Muscle of leg (tissue), 11 donors: Measurements from ENCODE around the gene CYP11A1. TPM values are rescaled to one million over a fixed set of nuclear protein-coding genes. Genes with fewer than 3 reads are reported as not detected.

Experiments
- DNase-seq: peaks from one replicate; pipeline ENCODE4 v3.0.0; 2013
- H3K27ac ChIP-seq: one replicate; pipeline ENCODE4 v1.5.1; 2013; ENCODE audit warnings: mild to moderate bottlenecking, low read length, control low read depth
- H3K27me3 ChIP-seq: one replicate; pipeline ENCODE4 v1.6.1; 2013; ENCODE audit warnings: low read length; ENCODE audit not compliant: control insufficient read depth, insufficient read depth
- H3K36me3 ChIP-seq: one replicate; pipeline ENCODE4 v1.6.1; 2013; ENCODE audit warnings: low read length; ENCODE audit not compliant: control insufficient read depth, insufficient read depth
- H3K4me1 ChIP-seq: one replicate; pipeline ENCODE4 v1.6.1; 2013; ENCODE audit warnings: low read length; ENCODE audit not compliant: control insufficient read depth, insufficient read depth
- H3K4me3 ChIP-seq: one replicate; pipeline ENCODE4 v1.5.1; 2013; ENCODE audit warnings: low read length, control low read depth
- H3K9me3 ChIP-seq: replicated peaks from 2 replicates; pipeline ENCODE4 v1.6.1; 2013; ENCODE audit warnings: low read depth, low read length; ENCODE audit not compliant: control insufficient read depth
- WGBS: methylation state at CpG from one replicate; pipeline ENCODE4 v1.1.5; 2013; ENCODE audit warnings: missing lambda C conversion rate; ENCODE audit not compliant: insufficient coverage; 5-methylcytosine and 5-hydroxymethylcytosine counted together
- polyA plus RNA-seq, 8 donors: library from polyadenylated mRNA; unstranded; fragments of 120-200 nt; gene quantifications; one replicate each; pipeline versions ENCODE4 v1.2.1 to v1.2.3, GENCODE V29; 2013; ENCODE audit warnings: inconsistent platforms in 1 of 8, low replicate concordance in 1 of 8; ENCODE audit not compliant: insufficient read length in 8 of 8, insufficient read depth in 1 of 8
- total RNA-seq: library from RNA; stranded (reverse); fragments of 120-200 nt; gene quantifications from one replicate; pipeline ENCODE4 v1.2.4, GENCODE V29; 2013

Gene CYP11A1
- total and polyA plus RNA-seq, 9 donors = 1.2 to 3.6 (median 2.4) TPM

DNA sequence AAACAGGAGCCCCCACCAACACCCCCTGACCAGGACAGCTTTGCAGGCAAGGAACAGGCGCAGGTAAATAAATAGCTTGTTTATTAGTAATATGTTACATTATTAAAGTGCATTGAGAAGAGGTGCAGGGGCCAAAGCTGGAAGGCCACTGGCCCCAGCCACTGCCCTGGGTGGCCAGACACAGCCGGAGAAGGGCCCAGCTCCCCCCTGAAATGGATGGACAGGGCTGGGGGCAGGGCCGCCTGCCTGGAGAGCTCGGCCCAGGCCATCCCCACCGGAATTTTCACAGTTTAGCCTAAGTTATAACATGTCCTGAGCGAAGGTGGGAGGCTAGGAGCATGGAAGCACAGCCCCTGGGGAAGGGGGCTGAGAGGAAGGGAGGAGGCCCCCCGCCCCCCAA is 41.8 kb upstream of the CYP11A1 start:
- DNase-seq = no peak
- peaks cover 11% of the 10 kb centered on the region for H3K27me3 ChIP-seq
- H3K4me1 ChIP-seq = peaks cover 31% of the 10 kb centered on the region
- 29% methylated on average over 1 of the region's 7 CpGs for WGBS
- no peak overlapping the region for H3K27ac ChIP-seq
- H3K36me3 ChIP-seq = peaks cover 12% of the 10 kb centered on the region
- H3K9me3 ChIP-seq = no peaks in the 10 kb centered on the region
- H3K4me3 ChIP-seq = no peak overlapping the region

DNA sequence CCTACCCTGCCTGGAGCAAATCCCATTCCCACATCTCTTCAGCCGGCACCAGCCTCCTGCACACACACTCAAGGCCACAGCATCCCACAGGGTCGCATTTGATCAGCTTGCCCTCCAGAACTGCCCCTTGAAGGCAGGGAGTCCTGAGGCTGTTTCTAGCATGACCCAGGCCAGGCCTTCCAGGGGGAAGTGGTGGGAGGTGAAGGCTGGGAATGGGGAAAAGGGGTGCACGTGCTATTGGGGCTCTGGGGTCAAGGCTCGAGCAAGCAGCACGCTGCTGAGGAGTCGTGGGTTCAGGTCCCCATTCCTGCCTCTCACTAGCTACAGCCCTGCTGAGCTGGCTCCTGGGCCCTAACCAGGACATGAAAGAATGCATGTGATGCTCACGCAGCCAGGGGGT is 41.4 kb upstream of the CYP11A1 start:
- H3K4me1 ChIP-seq = peaks cover 35% of the 10 kb centered on the region
- H3K4me3 ChIP-seq = no peak overlapping the region
- H3K27me3 ChIP-seq = peaks cover 13% of the 10 kb centered on the region
- 40% methylated on average over 1 of the region's 7 CpGs for WGBS
- no peaks in the 10 kb centered on the region for H3K9me3 ChIP-seq
- DNase-seq = no peak
- no peak overlapping the region for H3K27ac ChIP-seq
- peaks cover 12% of the 10 kb centered on the region for H3K36me3 ChIP-seq

DNA sequence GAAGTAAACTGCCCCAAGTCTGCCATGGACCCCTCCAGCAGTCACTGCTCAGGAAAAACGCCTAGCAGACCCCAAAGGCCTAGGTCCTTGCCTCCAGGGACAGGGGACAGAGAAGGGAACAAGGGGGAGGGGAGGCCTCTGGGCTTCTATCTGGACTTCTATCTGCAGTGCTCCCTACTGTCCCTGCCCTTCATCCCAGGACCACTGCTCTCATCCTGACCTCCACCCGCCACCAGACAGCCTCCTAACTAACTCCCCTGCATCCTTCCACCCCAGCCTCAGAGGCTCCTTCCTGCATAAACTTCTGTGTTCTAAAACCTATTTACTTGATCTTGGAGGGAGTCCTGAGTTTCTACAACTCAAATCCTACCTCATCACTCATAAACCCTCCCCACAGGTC is 40.9 kb upstream of the CYP11A1 start:
- Histone ChIP-seq H3K27me3 (peaks cover 13% of the 10 kb centered on the region), H3K4me3 (no peak overlapping the region), H3K4me1 (peaks cover 38% of the 10 kb centered on the region), H3K36me3 (peaks cover 12% of the 10 kb centered on the region), H3K9me3 (no peaks in the 10 kb centered on the region), H3K27ac (no peak overlapping the region)
- DNase-seq = no peak
- 89% methylated on average over 1 of the region's 2 CpGs for WGBS

DNA sequence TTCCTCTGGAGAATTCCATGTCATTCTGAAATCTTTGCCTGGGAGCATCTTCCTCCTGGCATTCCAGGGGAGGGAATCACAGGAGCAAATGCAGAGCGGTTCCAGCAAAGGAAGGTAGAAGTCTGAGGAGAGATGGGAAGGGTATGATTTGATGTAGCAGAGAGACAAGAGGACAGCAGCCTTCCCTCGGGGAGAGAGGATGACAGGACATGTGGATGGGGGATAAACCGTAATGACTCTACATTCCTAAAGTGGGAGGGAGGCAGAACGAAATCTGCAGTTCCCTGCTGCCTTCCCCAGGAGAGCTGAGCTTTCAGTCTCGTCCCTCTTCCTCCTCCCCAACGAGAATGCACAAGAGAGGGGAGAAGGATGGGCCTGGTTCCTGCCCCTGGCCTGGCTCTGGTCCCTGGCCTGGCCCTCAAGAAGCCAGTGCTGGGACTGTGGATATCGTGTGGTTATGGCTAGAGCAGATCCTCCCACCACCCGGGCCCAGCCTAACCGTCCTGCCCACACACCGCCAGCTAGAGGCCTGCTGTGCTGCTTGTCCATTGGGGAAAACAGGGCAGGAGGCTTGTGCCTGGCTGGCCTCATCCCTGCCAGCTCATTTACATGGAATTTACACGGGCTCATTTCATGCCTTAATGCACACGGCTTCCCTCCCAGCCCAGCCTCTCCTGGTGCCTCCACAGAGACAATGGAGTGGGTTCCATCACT is 39.7 kb upstream of the CYP11A1 start:
- DNase-seq = no peak
- WGBS = 12% methylated on average over 5 of the region's 12 CpGs

DNA sequence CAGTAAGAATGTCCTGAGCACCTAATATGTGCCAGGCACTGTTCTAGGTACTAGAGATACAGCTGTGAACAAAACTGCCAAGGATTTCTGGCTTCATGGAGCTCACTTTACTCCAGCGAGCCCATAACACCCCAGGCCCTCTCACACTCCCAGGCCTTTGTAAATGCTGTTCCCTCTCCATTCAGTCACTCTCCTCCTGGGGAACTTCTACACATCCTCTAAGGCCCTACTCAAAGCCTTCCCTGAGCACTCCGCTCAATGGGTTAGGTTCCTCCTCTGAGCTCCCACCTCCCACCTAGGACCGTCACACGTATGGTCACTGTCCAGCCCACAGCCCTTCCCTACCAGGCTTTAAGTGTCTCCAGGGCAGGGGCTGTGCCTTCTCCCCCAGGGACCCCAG is 39.1 kb upstream of the CYP11A1 start:
- no peak for DNase-seq
- WGBS = 85% methylated on average over 2 of the region's 4 CpGs
- Histone ChIP-seq H3K27me3 (peaks cover 13% of the 10 kb centered on the region), H3K36me3 (peaks cover 12% of the 10 kb centered on the region), H3K9me3 (no peaks in the 10 kb centered on the region), H3K27ac (no peak overlapping the region), H3K4me3 (no peak overlapping the region), H3K4me1 (peaks cover 53% of the 10 kb centered on the region)

More for the DNA sequence above, 39.7 kb upstream of the CYP11A1 start:
- H3K27me3 ChIP-seq = peaks cover 13% of the 10 kb centered on the region
- H3K4me3 ChIP-seq = no peak overlapping the region
- H3K36me3 ChIP-seq = peaks cover 12% of the 10 kb centered on the region
- H3K9me3 ChIP-seq = no peaks in the 10 kb centered on the region
- no peak overlapping the region for H3K27ac ChIP-seq
- peaks cover 50% of the 10 kb centered on the region for H3K4me1 ChIP-seq

DNA sequence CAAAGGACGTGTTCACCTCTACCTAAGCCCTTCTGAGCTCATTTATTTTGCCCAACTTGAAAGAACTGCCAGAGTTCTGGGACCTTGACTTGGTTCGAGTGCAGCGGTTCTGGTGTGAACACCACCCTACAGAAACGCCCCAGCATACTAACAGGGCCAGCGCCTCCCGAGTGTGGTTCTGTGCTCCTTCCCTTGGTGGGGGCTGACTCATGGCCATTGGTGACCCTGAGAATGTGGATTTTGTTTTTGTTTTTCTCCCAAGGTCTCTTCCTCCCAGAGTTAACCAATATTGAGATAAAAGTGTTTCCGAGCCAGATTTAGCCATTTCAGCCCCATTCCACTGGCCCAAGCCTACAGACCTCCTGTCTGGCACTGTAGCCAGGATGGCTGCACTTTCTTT is 38.4 kb upstream of the CYP11A1 start:
- H3K27me3 ChIP-seq = peaks cover 15% of the 10 kb centered on the region
- 85% methylated on average over 3 of the region's 7 CpGs for WGBS
- no peak for DNase-seq
- H3K4me1 ChIP-seq = peaks cover 58% of the 10 kb centered on the region
- no peak overlapping the region for H3K4me3 ChIP-seq
- H3K36me3 ChIP-seq = peaks cover 5% of the 10 kb centered on the region
- no peak overlapping the region for H3K27ac ChIP-seq
- no peaks in the 10 kb centered on the region for H3K9me3 ChIP-seq

DNA sequence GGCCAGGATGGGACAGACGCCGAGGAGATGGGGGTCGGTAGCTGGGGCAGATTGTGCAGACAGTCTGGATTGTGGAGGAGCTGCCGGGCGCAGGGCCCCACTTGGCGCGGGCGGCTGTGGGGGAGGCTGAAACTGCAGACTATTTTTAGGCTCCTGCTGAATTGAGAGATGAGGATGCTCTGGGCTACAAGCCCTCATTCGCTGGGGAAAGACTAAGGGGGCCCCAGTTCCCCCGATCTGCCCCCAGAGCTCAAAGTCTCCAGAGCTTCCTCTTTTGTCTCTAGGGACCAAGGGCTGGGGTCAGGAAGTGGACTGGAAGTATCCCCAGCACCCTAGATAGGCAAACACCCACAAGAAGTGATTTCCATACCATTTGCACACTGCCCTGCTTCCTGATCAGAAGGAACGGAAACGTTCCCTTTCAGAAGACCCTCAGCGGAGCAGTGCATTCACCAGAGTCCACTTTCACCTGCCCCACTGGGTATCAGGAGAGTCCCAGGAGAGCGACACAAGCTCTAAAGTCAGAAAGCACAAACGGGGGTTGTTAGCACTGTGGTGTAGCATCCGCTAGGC is 36.6 kb upstream of the CYP11A1 start:
- H3K27ac ChIP-seq = peak overlapping the region; percentile 24
- WGBS = 17% methylated on average over 11 of the region's 16 CpGs
- DNase-seq = peak; percentile 71
- no peaks in the 10 kb centered on the region for H3K9me3 ChIP-seq
- H3K4me1 ChIP-seq = peaks cover 57% of the 10 kb centered on the region
- peaks cover 15% of the 10 kb centered on the region for H3K27me3 ChIP-seq
- no peak overlapping the region for H3K4me3 ChIP-seq
- no peaks in the 10 kb centered on the region for H3K36me3 ChIP-seq

DNA sequence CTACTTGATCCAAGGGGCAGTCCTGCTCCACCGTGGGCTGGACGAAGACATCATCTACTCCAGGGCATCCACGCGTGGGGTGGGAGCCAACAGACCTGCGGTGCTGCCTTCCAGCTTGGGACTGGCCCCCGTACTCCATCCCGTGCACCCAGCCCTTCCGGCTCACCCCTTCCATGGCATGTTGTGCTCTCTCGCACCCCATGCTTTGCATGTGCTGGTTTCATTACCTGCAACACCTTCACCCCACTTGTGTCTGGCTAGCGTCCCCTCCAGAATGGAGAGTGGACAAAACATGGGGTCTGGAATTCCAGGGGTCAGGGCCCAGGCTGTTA is 36.1 kb upstream of the CYP11A1 start:
- Histone ChIP-seq H3K27ac (peak overlapping the region; percentile 24), H3K4me1 (peaks cover 55% of the 10 kb centered on the region), H3K9me3 (no peaks in the 10 kb centered on the region), H3K4me3 (no peak overlapping the region), H3K36me3 (no peaks in the 10 kb centered on the region), H3K27me3 (peaks cover 15% of the 10 kb centered on the region)
- 59% methylated on average over 8 of the region's 10 CpGs for WGBS
- no peak for DNase-seq

DNA sequence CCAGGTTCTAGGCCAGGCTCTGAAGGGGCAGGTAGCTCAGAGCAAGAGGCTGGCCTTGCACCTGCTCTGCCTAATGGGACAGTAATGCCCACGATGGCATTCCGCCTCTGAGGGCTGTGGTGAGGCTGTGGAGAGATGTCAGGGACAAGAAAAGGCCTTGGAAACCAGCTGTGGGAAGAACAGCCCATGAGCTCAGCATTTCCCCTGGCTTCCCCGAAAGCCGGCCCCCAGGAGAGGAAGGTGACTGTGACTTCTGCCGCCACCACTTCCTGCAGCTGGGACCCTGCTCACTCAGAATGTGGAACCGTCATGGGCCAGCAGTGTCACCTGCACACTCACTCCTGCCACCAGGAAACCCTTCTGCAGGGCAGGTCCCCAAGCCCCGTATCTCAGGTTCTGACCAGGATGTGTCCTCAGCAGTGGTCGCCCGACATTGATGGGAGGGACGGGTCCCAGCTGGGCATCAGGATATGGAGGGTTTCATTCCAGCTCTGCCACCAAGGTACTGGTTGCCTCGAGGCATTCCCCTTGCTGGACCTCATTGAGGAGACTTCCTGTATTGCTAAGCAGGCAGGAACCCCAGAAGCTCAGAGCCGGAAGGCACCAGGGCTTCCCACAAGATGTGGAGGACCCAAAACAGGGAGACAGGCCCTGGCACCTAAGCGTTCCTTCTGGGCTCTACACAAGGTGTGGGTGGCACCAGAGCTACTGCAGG is 35.6 kb upstream of the CYP11A1 start:
- no peaks in the 10 kb centered on the region for H3K36me3 ChIP-seq
- no peak overlapping the region for H3K4me3 ChIP-seq
- H3K4me1 ChIP-seq = peaks cover 55% of the 10 kb centered on the region
- no peaks in the 10 kb centered on the region for H3K9me3 ChIP-seq
- DNase-seq = peak; percentile 61
- whole genome bisulfite sequencing = 56% methylated on average over 13 of the region's 13 CpGs
- no peak overlapping the region for H3K27ac ChIP-seq
- peaks cover 15% of the 10 kb centered on the region for H3K27me3 ChIP-seq

DNA sequence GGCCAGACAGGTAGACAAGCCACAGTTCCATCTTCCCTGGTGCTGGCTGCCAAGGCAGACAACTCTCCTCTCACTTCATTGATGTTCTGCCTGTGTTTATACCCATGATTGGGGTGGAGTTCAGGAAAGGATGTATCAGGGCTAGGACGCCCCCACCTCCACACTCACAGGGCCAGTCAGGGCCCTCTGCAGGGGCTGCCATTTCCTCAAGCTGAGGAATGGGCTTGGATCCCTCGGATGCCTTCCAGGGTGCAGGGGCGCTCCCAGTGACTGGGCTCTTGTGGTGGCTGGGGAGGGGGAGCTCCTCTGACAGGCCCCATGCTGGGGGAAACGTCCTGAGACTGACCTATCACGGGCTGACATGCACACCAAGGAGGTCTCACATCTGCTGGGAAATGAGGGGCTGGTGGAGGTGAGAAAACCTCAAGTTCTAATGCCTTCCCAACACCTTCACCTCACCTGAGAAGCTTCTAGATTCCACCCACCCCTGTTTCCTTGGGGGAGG is 34.9 kb upstream of the CYP11A1 start:
- no peak for DNase-seq
- H3K36me3 ChIP-seq = no peaks in the 10 kb centered on the region
- no peaks in the 10 kb centered on the region for H3K9me3 ChIP-seq
- peaks cover 51% of the 10 kb centered on the region for H3K4me1 ChIP-seq
- peaks cover 15% of the 10 kb centered on the region for H3K27me3 ChIP-seq
- no peak overlapping the region for H3K4me3 ChIP-seq
- H3K27ac ChIP-seq = no peak overlapping the region
- WGBS = no CpG with 5 or more reads among the region's 5 CpGs
